Trophoblast cell (in vitro differentiated cells and primary cell): Measurements from ENCODE around the gene GRIA4.

Experiments used
- DNase-seq, 2 donors: peaks; one replicate each; pipeline ENCODE4 v3.0.0-alpha.2; 2016
- H2AFZ ChIP-seq: 2 replicates; pipeline ENCODE4 v1.6.1; 2013; ENCODE audit warnings: low read length, moderate library complexity, mild to moderate bottlenecking; ENCODE audit not compliant: insufficient read depth, poor library complexity
- H2AK5ac ChIP-seq: 2 replicates; pipeline ENCODE4 v1.6.1; 2013; ENCODE audit warnings: mild to moderate bottlenecking, low read length
- H2BK120ac ChIP-seq: 2 replicates; pipeline ENCODE4 v1.6.1; 2013; ENCODE audit warnings: low read length, mild to moderate bottlenecking, moderate library complexity; ENCODE audit not compliant: insufficient read depth, poor library complexity
- H2BK12ac ChIP-seq: 2 replicates; pipeline ENCODE4 v1.6.1; 2013; ENCODE audit warnings: mild to moderate bottlenecking, low read length, moderate library complexity
- H2BK5ac ChIP-seq: 2 replicates; pipeline ENCODE4 v1.6.1; 2013; ENCODE audit warnings: low read length, low read depth, moderate library complexity, mild to moderate bottlenecking; ENCODE audit not compliant: poor library complexity
- H3K14ac ChIP-seq: 2 replicates; pipeline ENCODE4 v1.6.1; 2013; ENCODE audit warnings: mild to moderate bottlenecking, low read length
- H3K18ac ChIP-seq: 2 replicates; pipeline ENCODE4 v1.6.1; 2013; ENCODE audit warnings: mild to moderate bottlenecking, low read length
- H3K23ac ChIP-seq: 2 replicates; pipeline ENCODE4 v1.6.1; 2013; ENCODE audit warnings: low read length
- H3K27ac ChIP-seq: 2 replicates; pipeline ENCODE4 v1.5.1; 2013; ENCODE audit warnings: low read depth, mild to moderate bottlenecking, inconsistent platforms, low read length, moderate library complexity
- H3K27me3 ChIP-seq: 2 replicates; pipeline ENCODE4 v1.6.1; 2013; ENCODE audit warnings: inconsistent platforms, mild to moderate bottlenecking, low read length, moderate library complexity; ENCODE audit not compliant: insufficient read depth
- H3K36me3 ChIP-seq, 2 experiments: 1 replicate in 1 of 2; 2 replicates in 1 of 2; pipeline ENCODE4 v1.6.1; 2013; ENCODE audit warnings: low read length in 2 of 2, mild to moderate bottlenecking in 2 of 2, moderate library complexity in 1 of 2; ENCODE audit not compliant: insufficient read depth in 2 of 2, control insufficient read depth in 1 of 2
- H3K4ac ChIP-seq: 2 replicates; pipeline ENCODE4 v1.6.1; 2013; ENCODE audit warnings: low read depth, mild to moderate bottlenecking, low read length, moderate library complexity
- H3K4me1 ChIP-seq, 2 experiments: 1 replicate in 1 of 2; 2 replicates in 1 of 2; pipeline ENCODE4 v1.6.1; 2013; ENCODE audit warnings: low read length in 2 of 2, mild to moderate bottlenecking in 2 of 2, moderate library complexity in 1 of 2; ENCODE audit not compliant: insufficient read depth in 2 of 2, control insufficient read depth in 1 of 2
- H3K4me2 ChIP-seq: 2 replicates; pipeline ENCODE4 v1.6.1; 2013; ENCODE audit warnings: inconsistent platforms, mild to moderate bottlenecking, low read length, moderate library complexity
- H3K4me3 ChIP-seq: 2 replicates; pipeline ENCODE4 v1.5.1; 2013; ENCODE audit warnings: mild to moderate bottlenecking, low read depth, low read length, inconsistent platforms
- H3K79me1 ChIP-seq: one replicate; pipeline ENCODE4 v1.6.1; 2013; ENCODE audit warnings: low read length
- H3K79me2 ChIP-seq: 2 replicates; pipeline ENCODE4 v1.6.1; 2013; ENCODE audit warnings: low read length, mild to moderate bottlenecking; ENCODE audit not compliant: control insufficient read depth, insufficient read depth, poor library complexity
- H3K9ac ChIP-seq: 2 replicates; pipeline ENCODE4 v1.6.1; 2013; ENCODE audit warnings: mild to moderate bottlenecking, low read length
- H3K9me3 ChIP-seq: 2 replicates; pipeline ENCODE4 v1.6.1; 2013; ENCODE audit warnings: low read depth, mild to moderate bottlenecking, control low read depth, inconsistent platforms, low read length; ENCODE audit not compliant: insufficient read depth
- H4K12ac ChIP-seq: 2 replicates; pipeline ENCODE4 v1.6.1; 2013; ENCODE audit warnings: low read depth, mild to moderate bottlenecking, low read length, moderate library complexity
- H4K8ac ChIP-seq: 2 replicates; pipeline ENCODE4 v1.6.1; 2013; ENCODE audit warnings: low read depth, mild to moderate bottlenecking, low read length, moderate library complexity
- H4K91ac ChIP-seq: one replicate; pipeline ENCODE4 v1.6.1; 2013; ENCODE audit warnings: low read depth, mild to moderate bottlenecking, low read length, moderate library complexity
- WGBS: extraction: QIAGEN DNeasy Blood & Tissue Kit; methylation state at CpG from one replicate; pipeline ENCODE4 v1.1.7; 2013; ENCODE audit warnings: missing lambda C conversion rate; ENCODE audit not compliant: insufficient read length, insufficient coverage; ENCODE audit errors: extremely low coverage; 5-methylcytosine and 5-hydroxymethylcytosine counted together

The GRIA4 gene

DNA sequence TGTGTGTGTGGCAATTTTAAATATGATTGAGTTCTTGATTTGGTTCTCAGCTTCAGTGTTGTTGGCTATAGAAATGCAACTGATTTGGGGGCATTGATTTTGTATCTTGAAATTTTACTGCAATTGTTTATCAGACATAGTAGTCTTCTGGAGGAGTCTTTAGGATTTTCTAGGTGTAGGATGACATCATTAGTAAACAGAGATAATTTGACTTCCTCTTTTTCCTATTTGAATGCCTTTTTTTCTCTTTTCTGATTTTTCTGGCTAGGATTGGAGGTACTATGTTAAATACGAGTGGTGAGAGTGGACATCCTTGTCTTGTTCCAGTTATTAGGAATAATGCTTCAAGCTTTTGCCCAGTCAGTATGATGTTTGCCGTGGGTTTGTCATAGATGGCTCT is 287.3 kb downstream of the GRIA4 start:
- H4K91ac ChIP-seq, result no peak overlapping the region
- no peaks in the 10 kb centered on the region for H3K79me1 ChIP-seq
- H2AFZ ChIP-seq, result no peak overlapping the region
- H3K9me3 ChIP-seq, result no peaks in the 10 kb centered on the region
- no peak for DNase-seq
- H2BK12ac ChIP-seq, result no peak overlapping the region
- WGBS, result no CpG with 5 or more reads among the region's 2 CpGs
- H2BK120ac ChIP-seq, result no peak overlapping the region
- H4K8ac ChIP-seq, result no peak overlapping the region
- no peaks in the 10 kb centered on the region for H3K36me3 ChIP-seq
- no peak overlapping the region for H3K14ac ChIP-seq
- no peak overlapping the region for H3K18ac ChIP-seq
- H3K9ac ChIP-seq, result no peak overlapping the region
- no peaks in the 10 kb centered on the region for H3K79me2 ChIP-seq
- H3K4ac ChIP-seq, result no peak overlapping the region
- no peak overlapping the region for H3K27ac ChIP-seq
- H2BK5ac ChIP-seq, result no peak overlapping the region
- no peak overlapping the region for H2AK5ac ChIP-seq
- no peaks in the 10 kb centered on the region for H3K4me1 ChIP-seq
- H3K4me2 ChIP-seq, result no peak overlapping the region
- H3K4me3 ChIP-seq, result no peak overlapping the region
- H3K23ac ChIP-seq, result no peak overlapping the region
- no peak overlapping the region for H4K12ac ChIP-seq
- no peaks in the 10 kb centered on the region for H3K27me3 ChIP-seq

- no peak overlapping the region for H2BK5ac ChIP-seq
- no peak overlapping the region for H3K14ac ChIP-seq
- no peak overlapping the region for H3K4me2 ChIP-seq
- no peak overlapping the region for H4K8ac ChIP-seq
- H3K79me1 ChIP-seq, result no peaks in the 10 kb centered on the region
- H3K79me2 ChIP-seq, result no peaks in the 10 kb centered on the region
- no peaks in the 10 kb centered on the region for H3K27me3 ChIP-seq
- H3K9ac ChIP-seq, result no peak overlapping the region
- H3K4me3 ChIP-seq, result no peak overlapping the region
- H3K9me3 ChIP-seq, result no peaks in the 10 kb centered on the region
- no peak overlapping the region for H2BK12ac ChIP-seq
- H2AFZ ChIP-seq, result no peak overlapping the region
- WGBS, result no CpG with 5 or more reads among the region's 4 CpGs
- no peak overlapping the region for H4K91ac ChIP-seq
- H2BK120ac ChIP-seq, result no peak overlapping the region
- DNase-seq, result no peak
- no peak overlapping the region for H3K4ac ChIP-seq
- no peaks in the 10 kb centered on the region for H3K4me1 ChIP-seq
- no peak overlapping the region for H2AK5ac ChIP-seq
- no peak overlapping the region for H3K18ac ChIP-seq
- H3K23ac ChIP-seq, result no peak overlapping the region
- no peak overlapping the region for H3K27ac ChIP-seq
- no peaks in the 10 kb centered on the region for H3K36me3 ChIP-seq
- no peak overlapping the region for H4K12ac ChIP-seq
These were observed 289.9 kb downstream of the GRIA4 start for GRCh38 chr11:105899772-105900171.

- no CpG with 5 or more reads among the region's 11 CpGs for WGBS
These were observed 290.7 kb downstream of the GRIA4 start for GRCh38 chr11:105900515-105901035.

DNA sequence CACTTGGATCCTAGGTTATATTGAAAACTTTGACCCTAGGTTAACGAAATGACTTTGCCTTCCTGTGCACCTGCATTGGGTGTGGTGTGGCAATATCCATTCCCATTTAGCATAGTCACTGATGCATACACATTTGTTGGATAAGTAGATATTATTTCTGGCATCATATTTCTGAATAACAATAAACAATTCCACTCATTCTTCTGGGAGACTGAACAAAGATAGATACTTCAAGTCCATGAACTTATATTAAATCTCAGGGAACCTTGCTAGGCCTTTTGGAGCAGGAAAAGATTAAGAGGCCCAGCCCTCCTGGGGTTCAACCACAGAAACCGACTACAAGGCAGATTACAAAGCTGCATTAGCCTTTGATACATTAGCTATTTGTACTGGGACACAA is 293.2 kb downstream of the GRIA4 start:
- no peak overlapping the region for H3K18ac ChIP-seq
- no peak overlapping the region for H4K12ac ChIP-seq
- H3K4me3 ChIP-seq, result no peak overlapping the region
- H3K14ac ChIP-seq, result no peak overlapping the region
- no peaks in the 10 kb centered on the region for H3K27me3 ChIP-seq
- no peaks in the 10 kb centered on the region for H3K79me1 ChIP-seq
- no peak overlapping the region for H4K91ac ChIP-seq
- no peak overlapping the region for H3K4ac ChIP-seq
- WGBS, result no CpG with 5 or more reads among the region's 2 CpGs
- no peak overlapping the region for H4K8ac ChIP-seq
- no peaks in the 10 kb centered on the region for H3K36me3 ChIP-seq
- H3K23ac ChIP-seq, result no peak overlapping the region
- H2AFZ ChIP-seq, result no peak overlapping the region
- H2BK120ac ChIP-seq, result no peak overlapping the region
- DNase-seq, result no peak
- H2BK5ac ChIP-seq, result no peak overlapping the region
- H3K9me3 ChIP-seq, result no peaks in the 10 kb centered on the region
- no peak overlapping the region for H3K9ac ChIP-seq
- no peaks in the 10 kb centered on the region for H3K4me1 ChIP-seq
- H2BK12ac ChIP-seq, result no peak overlapping the region
- H3K4me2 ChIP-seq, result no peak overlapping the region
- H3K27ac ChIP-seq, result no peak overlapping the region
- H2AK5ac ChIP-seq, result no peak overlapping the region
- no peaks in the 10 kb centered on the region for H3K79me2 ChIP-seq

More at GRCh38 chr11:105900515-105901035, 290.7 kb downstream of the GRIA4 start:
- no peak overlapping the region for H2BK12ac ChIP-seq
- no peak overlapping the region for H4K12ac ChIP-seq
- H3K9ac ChIP-seq, result no peak overlapping the region
- H3K23ac ChIP-seq, result no peak overlapping the region
- no peak overlapping the region for H2AK5ac ChIP-seq
- H3K4ac ChIP-seq, result no peak overlapping the region
- H3K4me2 ChIP-seq, result no peak overlapping the region
- H3K79me1 ChIP-seq, result no peaks in the 10 kb centered on the region
- no peak overlapping the region for H2BK5ac ChIP-seq
- H2AFZ ChIP-seq, result no peak overlapping the region
- no peaks in the 10 kb centered on the region for H3K36me3 ChIP-seq
- H3K27me3 ChIP-seq, result no peaks in the 10 kb centered on the region
- peak overlapping the region; percentile 41 for H3K4me3 ChIP-seq
- no peak overlapping the region for H3K18ac ChIP-seq
- no peak overlapping the region for H2BK120ac ChIP-seq
- H3K14ac ChIP-seq, result no peak overlapping the region
- H4K8ac ChIP-seq, result no peak overlapping the region
- no peak for DNase-seq
- H4K91ac ChIP-seq, result no peak overlapping the region
- H3K9me3 ChIP-seq, result no peaks in the 10 kb centered on the region
- no peak overlapping the region for H3K27ac ChIP-seq
- no peaks in the 10 kb centered on the region for H3K79me2 ChIP-seq
- H3K4me1 ChIP-seq, result no peaks in the 10 kb centered on the region
